ENCODE measurements around the gene YY1.
A peak's percentile ranks its signal among the peaks of the same experiment; 100 is the strongest.
"Not testable (repeated sequence)": the region's sequence is repeated elsewhere in the genome, so short reads cannot be mapped to it uniquely, and the experiment has no call there.

YY1 gene

DNA sequence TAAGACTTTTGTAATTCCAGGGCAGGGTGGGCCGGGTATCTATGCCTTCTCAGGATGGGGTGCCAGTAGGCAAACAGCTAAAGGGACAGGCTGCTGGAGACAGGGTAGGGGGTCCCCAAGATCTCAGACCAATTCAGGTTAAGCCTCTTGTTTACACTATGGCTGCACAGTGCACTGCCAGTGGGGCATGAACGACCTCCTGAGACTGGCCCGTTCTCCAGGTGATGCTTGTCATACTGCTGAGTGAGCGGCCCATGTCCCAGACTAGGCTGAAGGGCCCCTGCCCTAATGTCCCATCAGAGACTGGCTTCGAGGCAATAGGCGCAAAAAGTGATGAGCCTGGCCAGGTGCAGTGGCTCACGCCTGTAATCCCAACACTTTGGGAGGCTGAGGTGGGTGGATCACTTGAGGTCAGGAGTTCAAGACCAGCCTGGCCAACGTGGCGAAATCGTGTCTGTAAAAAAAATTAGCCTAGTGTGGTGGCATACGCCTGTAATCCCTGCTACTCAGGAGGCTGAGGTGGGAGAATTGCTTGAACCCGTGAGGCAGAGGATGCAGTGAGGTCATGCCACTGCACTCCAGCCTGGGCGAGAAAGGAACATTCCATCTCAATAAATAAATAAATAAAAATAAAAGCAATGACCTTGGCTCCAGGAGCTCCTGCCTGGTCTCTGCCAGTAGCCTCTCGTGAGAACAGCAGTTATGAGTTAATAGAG is 54.7 kb downstream of the YY1 start:
- TF ChIP-seq, protein P1, sequence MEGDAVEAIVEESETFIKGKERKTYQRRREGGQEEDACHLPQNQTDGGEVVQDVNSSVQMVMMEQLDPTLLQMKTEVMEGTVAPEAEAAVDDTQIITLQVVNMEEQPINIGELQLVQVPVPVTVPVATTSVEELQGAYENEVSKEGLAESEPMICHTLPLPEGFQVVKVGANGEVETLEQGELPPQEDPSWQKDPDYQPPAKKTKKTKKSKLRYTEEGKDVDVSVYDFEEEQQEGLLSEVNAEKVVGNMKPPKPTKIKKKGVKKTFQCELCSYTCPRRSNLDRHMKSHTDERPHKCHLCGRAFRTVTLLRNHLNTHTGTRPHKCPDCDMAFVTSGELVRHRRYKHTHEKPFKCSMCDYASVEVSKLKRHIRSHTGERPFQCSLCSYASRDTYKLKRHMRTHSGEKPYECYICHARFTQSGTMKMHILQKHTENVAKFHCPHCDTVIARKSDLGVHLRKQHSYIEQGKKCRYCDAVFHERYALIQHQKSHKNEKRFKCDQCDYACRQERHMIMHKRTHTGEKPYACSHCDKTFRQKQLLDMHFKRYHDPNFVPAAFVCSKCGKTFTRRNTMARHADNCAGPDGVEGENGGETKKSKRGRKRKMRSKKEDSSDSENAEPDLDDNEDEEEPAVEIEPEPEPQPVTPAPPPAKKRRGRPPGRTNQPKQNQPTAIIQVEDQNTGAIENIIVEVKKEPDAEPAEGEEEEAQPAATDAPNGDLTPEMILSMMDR (IDR thresholded peaks at IDR 0.05; ENCODE audit: extremely low read depth, missing control alignments) = no peak
- DNase-seq (ENCODE audit: low spot score) = peak; percentile 15

- peak; percentile 34 for DNase-seq (ENCODE audit: low spot score)
- TF ChIP-seq, protein P1 (IDR thresholded peaks at IDR 0.05; ENCODE audit: extremely low read depth, missing control alignments) = no peak
Observed at GRCh38 chr14:100294213-100294962, 55.4 kb downstream of the YY1 start.

- TF ChIP-seq, protein P1 (IDR thresholded peaks at IDR 0.05; ENCODE audit: extremely low read depth, missing control alignments) = no peak
- no peak for DNase-seq (ENCODE audit: low spot score)
Observed at GRCh38 chr14:100294963-100295330, 56.0 kb downstream of the YY1 start.

DNA sequence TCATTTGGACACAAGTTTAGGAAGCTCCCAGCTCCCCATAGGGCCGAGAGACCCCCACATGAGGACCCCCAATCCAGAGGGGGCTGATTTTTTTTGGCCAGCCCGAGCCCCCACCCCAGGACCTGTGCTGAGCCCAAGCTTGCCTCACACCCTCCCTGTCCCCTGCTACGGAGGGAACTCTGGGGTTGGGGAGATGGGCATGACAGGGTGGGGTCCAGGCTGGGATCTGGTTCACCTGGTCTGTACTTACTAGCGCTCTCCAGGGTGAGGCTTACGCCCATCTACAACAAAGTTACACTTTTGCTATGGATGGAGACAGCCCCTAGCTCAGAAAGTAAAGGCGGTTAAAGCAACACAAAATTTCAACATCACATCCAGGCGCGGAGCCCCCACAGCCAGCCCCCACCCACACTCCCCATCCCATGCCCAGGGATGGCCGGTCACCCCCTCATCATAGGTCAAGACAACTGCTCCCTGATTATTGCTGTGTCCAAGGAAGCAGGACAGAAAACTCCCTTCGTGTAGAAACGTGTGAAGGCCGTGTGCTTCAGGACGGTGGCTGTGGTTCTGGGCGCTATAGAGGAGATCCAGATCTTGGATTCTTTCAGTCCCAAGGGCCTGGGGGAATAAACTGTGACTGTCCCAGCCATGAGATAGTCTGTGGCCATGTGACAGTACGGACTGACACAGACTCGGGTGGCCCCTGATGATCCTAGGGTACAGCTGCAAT is 56.6 kb downstream of the YY1 start:
- TF ChIP-seq, protein P1 (IDR thresholded peaks at IDR 0.05; ENCODE audit: extremely low read depth, missing control alignments) = no peak
- DNase-seq (ENCODE audit: low spot score) = no peak

DNA sequence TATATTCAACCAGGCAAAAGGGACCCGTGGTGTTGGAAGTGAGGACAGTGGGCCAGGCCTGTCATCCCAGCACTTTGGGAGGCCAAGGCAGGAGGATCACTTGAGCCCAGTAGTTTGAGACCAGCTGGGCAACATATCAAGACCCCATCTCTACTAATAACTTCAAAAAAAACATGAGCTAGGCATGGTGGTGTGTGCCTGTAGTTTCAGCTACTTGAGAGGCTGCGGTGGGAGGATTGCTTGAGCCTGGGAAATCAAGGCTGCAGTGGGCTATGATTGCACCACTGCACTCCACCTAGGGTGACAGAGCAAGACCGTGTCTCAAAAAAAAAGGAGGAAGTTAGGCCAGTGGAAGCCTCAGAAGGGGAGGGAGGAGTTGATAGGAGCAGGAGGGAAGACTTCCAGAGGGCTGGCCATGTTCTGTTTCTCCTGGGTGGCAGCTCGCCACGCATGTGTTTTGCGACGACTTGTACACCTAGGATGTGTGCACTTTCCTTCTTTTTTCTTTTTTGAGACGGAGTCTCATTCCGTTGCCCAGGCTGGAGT is 57.2 kb downstream of the YY1 start:
- no peak for DNase-seq (ENCODE audit: low spot score)
- TF ChIP-seq, protein P1 (IDR thresholded peaks at IDR 0.05; ENCODE audit: extremely low read depth, missing control alignments) = no peak

DNA sequence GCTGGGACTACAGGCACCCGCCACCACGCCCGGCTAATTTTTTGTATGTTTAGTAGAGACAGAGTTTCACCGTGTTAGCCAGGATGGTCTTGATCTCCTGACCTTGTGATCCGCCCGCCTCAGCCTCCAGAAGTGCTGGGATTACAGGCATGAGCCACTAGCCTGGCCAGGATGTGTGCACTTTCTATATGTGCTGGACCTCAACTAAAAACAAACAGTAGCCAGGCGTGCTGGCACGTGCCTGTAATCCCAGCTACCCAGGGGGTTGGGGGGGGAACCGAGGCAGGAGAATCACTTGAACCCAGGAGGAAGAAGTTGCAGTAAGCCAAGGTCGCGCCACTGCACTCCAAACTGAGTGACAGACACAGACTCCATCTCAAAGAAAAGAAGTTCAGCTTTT is 57.8 kb downstream of the YY1 start:
- not testable (repeated sequence) for DNase-seq (ENCODE audit: low spot score)

DNA sequence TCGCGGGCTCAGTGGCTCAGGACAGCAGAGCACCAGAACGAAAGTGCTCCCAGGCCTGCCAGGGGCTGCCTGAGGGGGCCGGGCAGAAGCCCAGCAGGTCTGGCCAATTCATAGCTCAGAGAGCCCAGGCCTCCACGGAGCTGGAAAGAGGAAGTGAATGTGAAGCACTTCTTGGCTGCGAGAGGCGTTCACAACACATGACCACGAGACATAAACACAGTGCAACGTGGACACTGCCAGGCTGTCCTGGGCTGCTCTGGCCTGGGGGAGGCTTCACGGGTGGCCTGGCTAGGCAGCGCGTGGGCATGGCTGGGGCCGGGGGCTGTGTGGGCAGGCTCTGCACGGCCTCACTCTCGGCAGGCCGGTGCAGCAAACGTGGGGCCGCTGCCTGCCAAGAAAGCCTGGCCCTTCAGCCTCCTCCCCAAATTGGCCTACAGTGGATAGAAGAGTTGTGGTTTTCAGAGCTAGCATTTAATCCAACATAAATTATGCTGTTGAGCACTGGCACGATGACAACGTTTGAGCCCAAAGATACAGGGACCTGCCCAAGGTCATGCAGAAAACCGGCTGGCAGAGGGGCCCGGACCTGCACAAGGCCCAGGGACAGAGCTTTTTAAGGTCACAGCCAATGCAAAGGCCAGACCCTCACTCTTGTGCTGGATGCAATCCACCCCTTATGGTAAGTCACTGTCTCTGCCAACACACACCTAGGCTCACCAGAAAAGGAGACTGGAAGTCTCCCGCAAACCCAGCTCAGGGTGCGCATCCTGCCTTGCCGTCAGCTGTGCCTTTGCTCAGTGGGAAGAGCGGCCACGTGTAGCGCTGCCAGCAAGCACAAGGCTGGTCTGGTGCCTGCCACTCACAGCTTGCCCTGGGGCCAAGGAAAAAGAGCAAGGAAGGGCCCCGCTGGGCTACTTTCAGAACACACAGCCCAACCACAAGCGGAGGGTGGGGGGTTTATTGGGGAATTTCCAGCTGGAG is 58.7 kb downstream of the YY1 start:
- peak; percentile 92 for DNase-seq (ENCODE audit: low spot score)
- TF ChIP-seq, protein P1 (IDR thresholded peaks at IDR 0.05; ENCODE audit: extremely low read depth, missing control alignments) = no peak
